ENCODE data around the gene PLXNB1.

- TF ChIP-seq, protein P1, sequence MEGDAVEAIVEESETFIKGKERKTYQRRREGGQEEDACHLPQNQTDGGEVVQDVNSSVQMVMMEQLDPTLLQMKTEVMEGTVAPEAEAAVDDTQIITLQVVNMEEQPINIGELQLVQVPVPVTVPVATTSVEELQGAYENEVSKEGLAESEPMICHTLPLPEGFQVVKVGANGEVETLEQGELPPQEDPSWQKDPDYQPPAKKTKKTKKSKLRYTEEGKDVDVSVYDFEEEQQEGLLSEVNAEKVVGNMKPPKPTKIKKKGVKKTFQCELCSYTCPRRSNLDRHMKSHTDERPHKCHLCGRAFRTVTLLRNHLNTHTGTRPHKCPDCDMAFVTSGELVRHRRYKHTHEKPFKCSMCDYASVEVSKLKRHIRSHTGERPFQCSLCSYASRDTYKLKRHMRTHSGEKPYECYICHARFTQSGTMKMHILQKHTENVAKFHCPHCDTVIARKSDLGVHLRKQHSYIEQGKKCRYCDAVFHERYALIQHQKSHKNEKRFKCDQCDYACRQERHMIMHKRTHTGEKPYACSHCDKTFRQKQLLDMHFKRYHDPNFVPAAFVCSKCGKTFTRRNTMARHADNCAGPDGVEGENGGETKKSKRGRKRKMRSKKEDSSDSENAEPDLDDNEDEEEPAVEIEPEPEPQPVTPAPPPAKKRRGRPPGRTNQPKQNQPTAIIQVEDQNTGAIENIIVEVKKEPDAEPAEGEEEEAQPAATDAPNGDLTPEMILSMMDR (IDR thresholded peaks at IDR 0.05): no peak
- no peak for TF ChIP-seq POLR2A (IDR thresholded peaks at IDR 0.05)
These were observed 21.4 kb upstream of the PLXNB1 start for GRCh38 chr3:48451270-48451669.
